ENCODE results near the gene ANO4.

The ANO4 gene

GRCh38 chr12:101174541-101174940 is 380.0 kb downstream of the ANO4 start:
- TF ChIP-seq, protein P1, sequence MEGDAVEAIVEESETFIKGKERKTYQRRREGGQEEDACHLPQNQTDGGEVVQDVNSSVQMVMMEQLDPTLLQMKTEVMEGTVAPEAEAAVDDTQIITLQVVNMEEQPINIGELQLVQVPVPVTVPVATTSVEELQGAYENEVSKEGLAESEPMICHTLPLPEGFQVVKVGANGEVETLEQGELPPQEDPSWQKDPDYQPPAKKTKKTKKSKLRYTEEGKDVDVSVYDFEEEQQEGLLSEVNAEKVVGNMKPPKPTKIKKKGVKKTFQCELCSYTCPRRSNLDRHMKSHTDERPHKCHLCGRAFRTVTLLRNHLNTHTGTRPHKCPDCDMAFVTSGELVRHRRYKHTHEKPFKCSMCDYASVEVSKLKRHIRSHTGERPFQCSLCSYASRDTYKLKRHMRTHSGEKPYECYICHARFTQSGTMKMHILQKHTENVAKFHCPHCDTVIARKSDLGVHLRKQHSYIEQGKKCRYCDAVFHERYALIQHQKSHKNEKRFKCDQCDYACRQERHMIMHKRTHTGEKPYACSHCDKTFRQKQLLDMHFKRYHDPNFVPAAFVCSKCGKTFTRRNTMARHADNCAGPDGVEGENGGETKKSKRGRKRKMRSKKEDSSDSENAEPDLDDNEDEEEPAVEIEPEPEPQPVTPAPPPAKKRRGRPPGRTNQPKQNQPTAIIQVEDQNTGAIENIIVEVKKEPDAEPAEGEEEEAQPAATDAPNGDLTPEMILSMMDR (IDR thresholded peaks at IDR 0.05): no peak
- no peak for TF ChIP-seq ZFX (IDR thresholded peaks at IDR 0.05; ENCODE audit: borderline replicate concordance)
- H3K27ac ChIP-seq: no peak overlapping the region
